NCI-H774 (cell line): ENCODE measurements around the gene ACP3.
"Not testable (repeated sequence)": the region's sequence is repeated elsewhere in the genome, so short reads cannot be mapped to it uniquely, and the experiment has no call there.

Source experiments
- DNase-seq: peaks from one replicate; lab custom pipeline; 2025; lab: John Stamatoyannopoulos, UW

The ACP3 gene

DNA sequence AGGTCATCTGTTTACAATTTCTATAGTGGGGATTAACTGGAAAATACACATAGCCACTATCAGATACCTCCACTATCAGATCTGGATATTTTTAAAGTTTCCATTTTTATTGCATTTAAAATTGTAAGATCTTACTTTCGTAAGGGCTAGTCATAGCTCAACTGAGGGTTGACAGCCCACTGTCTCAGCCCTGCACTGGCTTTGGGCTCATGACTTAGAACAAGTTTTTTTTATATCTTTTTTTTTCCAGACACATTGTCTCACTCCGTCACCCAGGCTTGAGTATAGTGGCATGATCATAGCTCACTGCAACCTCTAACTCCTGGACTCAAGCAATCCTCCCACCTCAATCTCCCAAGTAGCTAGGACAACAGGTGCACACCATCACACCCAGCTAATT lies 51.3 kb downstream of the ACP3 start:
- DNase-seq: no peak

DNA sequence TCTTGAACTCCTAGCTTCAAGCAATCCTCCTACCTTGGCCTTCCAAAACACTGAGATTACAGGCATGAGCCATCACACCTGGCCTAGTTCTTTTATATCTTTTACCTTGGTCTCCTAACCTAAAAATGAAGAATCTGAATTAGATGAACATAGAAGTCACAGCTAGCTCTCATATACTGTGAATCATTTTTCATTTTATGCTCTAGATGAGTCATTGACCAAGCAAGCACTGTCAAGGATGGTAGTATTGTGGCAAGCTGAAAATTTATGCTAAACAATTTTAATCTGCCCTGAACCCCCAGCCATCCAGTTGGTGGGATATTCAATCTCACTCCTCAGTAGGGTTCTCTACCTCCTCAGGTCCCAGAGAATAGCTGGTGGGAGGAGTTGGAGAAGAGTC lies 51.8 kb downstream of the ACP3 start:
- DNase-seq: no peak

DNA sequence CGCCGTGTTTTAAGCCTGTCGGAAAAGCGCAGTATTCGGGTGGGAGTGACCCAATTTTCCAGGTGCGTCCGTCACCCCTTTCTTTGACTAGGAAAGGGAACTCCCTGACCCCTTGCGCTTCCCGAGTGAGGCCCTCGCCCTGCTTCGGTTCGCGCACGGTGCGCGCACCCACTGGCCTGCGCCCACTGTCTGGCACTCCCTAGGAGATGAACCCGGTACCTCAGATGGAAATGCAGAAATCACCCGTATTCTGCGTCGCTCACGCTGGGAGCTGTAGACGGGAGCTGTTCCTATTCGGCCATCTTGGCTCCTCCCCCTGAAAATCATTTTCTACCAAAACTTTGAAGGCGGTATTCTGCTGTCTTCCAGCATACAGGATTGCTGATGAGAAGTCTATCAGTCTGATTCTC lies 59.7 kb downstream of the ACP3 start:
- DNase-seq: not testable (repeated sequence)

DNA sequence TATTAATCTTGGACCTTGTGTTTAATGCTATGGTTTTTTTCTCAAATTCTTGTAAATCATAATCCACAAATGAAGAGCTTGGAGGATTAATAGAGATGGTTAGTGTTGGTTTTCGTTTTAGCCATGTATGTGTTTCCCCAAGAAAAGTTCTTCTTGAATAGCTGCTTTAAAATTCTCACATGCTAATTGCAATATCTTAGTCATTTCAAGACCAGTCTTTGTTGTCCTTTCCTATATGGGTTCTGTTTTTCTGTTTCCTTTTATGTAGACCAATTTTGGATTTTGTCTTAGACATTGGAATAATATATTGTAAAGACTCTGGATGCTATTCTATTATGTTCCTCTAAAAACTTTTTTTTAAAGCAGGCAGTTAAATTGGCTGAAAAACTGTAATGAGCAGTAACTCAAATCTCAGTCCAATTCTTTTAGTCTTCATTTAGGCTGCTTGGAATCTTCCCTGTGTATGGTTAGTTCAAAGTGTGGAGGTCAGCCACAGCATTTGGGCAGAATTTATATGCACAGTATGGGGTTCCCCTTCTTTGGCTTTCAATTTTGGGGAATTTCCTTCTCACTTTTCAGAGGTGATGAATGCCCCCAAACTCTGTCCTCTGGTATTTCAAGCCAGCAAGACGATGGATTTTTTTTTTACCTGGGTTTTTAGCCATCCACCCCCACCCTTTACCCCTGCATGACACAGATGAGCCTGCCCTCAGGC lies 61.0 kb downstream of the ACP3 start:
- DNase-seq: no peak

DNA sequence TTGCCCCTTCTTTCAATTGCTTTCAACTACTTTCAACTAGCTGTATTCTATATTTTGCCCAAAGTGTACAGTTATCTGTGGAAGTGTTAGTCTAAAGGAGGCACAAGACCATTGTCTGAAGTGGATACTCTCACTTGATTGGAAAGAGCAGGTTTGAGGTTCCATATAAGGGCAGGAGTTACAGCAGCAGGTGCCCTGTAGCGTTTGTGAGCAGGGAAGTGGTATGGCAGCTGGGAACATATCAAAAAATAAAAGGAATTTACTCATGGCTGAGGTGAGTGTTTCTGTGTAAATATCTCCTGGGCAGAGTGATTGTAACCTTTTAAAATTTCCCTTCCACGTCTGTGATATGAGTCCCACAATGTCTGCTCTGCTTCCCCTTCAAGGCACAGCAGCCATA lies 61.6 kb downstream of the ACP3 start:
- peak; percentile 53 for DNase-seq

DNA sequence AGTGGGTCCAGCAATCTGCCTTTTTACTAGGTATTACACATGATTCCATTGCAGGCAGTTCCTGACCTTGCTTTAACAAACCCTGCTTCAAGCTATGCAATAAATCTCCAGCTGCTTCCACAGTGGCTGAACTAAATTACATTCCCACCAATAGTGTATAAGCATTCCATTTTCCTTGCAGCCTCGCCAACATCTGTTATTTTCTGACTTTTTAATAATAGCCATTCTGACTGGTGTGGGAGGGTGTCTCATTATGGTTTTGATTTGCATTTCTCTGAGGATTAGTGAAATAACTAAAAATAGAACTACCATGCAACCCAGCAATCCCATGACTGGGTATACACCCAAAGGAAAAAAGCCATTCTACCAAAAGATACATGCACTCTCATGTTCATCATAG lies 63.7 kb downstream of the ACP3 start:
- no peak for DNase-seq

DNA sequence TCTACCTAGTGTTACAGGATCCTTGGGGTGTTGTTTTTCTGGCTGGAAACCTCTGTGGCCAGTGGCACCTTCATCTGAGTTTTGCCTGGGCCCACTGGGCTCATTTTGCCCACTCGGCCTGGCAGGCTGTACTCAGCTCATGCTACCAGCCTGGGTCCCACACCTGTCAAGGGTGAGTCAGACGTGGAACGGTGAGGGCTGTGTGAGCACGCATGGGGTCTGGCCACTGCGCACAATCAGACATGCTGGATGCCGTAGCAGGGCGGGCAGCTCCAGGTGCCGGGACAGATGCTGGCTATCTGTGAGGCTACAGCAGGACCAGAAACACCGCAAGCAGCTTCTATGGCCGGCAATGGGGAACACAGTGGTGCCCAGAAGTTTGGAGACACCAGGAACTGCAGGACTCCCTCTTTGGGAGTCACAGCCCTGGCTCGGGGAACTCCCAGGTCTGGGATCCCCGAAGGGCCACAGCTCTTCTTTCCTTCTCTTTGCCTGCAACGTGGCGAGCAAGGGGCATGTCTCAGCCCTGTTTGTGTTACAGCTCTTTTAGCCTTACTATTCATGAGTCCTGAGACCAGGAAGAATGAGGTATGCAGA lies 64.2 kb downstream of the ACP3 start:
- no peak for DNase-seq

DNA sequence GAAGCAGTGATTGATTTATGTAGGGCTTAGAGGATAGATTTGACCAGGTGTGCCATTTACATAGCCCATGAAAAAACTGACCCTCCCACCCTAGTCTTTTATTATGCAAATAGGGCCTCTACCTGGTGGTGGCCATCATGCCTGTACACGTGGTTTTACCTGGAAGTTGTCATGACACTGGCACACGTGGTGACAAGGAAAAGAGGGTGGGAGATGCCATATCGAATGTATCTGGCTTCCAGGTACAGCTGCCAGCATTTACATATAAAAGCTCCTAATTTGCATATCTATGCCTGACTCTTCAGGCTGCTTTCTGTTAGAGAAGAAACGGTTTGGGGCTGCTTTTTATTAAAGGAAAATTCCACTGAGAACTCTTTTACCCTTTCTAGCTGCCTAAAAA lies 65.1 kb downstream of the ACP3 start:
- no peak for DNase-seq

DNA sequence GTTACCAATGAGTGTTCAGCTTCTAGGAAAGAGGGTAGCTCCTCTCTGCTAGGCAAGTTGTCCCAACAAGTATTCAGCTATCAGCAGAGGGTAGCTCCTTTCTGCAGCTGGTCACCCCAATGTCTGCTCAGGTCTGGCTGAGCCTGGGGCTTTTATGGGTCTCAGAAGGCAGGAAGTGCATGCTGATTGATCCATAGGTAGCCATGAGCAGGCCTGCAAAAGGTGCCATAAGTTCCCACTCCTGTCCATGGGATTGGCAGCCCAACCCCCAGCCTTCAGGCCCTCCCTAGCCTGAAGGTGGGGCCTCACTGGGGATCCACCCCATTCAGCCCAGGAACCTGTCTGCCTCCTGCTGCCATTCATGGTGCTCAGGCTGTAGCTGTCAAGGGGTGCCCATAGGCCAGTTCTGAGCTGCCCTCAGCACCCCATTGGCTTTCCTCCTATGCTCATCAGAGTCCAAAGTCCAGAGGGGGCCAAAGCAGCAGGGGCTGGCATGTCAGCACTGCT lies 65.5 kb downstream of the ACP3 start:
- DNase-seq: no peak

DNA sequence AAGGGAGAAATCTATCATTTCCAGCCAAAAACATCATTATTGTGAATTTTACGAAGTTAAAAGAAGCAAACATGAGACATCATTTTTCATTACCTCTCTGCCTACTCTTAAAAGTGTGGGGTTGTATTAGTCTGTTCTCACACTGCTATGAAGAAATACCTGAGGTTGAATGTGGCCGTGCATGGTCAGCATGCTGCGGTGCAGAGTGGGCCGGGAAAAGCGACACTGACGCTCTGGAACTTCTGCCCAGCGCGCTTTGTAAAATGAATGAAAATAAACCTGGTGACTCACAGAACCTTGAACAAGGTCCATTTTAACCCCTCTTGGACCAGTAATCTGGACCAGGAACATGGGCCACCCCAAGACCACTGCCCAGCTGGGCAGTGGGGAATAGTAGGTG lies 69.1 kb downstream of the ACP3 start:
- DNase-seq: no peak

DNA sequence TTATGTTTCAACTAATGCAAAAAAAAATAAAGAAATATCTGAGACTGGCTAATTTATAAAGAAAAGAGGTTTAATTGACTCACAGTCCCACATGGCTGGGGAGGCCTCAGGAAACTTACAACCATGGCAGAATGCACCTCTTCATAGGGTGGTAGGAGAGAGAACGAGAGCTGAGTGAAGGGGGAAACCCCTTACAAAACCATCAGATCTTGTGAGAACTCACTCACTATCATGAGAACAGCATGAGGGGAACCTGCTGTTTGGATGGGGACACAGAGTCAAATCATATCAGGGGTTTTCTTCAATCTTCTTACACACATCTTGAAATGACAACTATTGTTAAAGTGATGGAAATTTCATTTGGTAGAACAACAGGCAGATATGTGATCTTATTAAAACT lies 75.5 kb downstream of the ACP3 start:
- DNase-seq: not testable (repeated sequence)

DNA sequence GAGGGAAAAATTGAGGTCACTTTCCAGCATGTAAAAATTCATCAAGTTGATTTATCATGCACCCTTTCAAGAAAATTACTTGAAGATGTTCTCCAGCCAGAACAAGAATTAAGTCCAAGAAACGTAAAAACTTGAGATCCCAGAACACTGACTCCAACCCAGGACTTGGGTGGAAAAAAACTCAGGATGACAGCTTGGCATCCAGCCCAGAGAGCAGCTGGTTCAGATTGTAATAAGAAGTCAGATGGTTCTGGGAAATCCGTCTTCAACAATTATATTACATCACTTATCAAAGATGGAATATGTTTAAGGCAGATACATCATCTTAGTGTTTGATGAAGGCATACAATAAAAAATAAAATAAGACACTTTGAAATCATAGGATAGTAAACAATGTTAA lies 77.1 kb downstream of the ACP3 start:
- no peak for DNase-seq

DNA sequence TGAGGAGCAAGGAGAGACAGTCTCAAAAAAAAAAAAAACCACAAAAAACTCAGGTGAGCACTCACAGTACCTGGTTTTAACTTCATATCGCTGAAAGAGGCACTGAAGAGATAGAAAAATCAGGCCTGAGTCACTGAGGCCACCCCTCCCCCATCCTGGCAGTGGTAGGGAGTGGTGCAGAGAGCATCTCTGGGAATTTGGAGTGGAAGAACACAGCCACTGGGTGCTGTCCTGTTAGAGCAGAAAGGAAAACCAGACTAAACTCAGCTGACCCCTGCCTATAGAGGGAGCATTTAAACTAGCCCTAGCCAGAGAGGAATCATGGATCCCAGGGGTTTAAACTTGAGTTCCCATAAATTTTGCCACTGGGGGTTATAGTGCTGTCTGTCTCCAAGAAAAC lies 77.9 kb downstream of the ACP3 start:
- no peak for DNase-seq

DNA sequence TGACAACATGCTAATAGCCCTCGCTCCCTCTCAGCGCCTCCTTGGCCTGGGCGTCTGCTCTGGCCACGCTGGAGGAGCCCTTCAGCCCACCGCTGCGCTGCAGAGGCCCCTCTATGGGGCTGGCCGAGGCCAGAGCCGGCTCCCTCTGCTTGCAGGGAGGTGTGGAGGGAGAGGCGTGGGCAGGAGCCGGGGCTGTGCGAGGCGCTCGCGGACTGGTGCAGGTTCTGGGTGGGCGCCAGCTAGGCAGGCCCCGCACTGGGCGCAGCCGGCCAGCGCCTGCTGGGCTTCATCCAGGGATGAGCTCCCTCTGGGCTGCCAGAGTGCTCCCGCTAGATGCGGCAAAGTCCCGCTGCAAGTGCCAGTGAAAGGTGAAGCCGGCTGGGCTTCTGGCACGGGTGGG lies 79.0 kb downstream of the ACP3 start:
- DNase-seq: no peak

DNA sequence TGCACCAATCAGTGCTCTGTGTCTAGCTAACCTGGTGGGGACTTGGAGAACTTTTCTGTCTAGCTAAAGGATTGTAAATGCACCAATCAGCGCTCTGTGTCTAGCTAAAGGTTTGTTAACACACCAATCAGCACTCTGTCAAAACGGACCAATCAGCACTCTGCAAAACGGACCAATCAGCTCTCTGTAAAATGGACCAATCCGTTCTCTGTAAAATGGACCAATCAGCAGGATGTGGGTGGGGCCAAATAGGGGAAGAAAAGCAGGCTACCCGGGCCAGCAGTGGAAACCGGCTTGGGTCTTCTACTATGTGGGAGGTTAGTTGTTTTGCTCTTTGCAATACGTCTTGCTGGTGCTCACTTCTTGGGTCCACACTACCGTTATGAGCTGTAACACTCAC lies 79.6 kb downstream of the ACP3 start:
- not testable (repeated sequence) for DNase-seq

DNA sequence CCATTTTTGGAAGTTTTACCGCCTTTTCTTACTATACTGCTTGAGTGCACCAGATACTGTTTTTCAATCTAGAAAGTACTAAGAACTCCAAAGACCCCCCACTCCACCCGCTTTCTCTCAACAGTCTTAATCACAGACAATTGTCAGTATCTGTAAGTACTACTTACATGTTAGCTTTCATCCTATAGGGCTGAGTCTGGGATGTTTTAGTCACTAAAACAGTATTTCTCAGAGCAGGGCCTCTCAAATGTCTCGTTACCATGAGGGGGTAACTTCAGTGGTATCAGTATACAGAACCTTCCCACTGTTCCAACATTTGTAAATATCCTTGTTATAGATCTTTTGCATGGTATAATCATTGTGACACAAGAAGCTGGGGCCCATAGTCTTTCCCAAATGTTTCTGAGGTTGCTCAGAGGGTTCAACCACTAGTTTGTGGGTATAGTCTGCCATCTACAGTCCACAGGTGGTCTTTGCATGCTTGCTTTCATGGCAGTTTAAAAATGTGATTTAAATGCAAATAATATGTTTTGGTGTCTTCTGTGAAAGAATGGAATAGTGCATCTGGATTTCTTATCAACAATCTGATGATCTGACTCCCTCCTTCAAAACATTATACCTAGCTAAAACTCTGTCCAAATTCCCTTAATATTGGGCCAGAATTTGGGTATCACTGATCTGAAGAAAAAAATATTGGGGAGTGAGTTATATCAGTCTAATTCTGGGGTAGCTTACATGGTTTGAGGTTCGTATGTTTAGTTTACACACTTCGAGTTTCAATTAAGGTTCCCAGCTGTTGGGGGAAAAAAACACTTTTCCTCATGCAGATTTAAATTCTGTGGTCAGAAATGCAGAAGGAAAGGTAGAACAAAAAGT lies 82.1 kb downstream of the ACP3 start:
- DNase-seq: peak; percentile 15

DNA sequence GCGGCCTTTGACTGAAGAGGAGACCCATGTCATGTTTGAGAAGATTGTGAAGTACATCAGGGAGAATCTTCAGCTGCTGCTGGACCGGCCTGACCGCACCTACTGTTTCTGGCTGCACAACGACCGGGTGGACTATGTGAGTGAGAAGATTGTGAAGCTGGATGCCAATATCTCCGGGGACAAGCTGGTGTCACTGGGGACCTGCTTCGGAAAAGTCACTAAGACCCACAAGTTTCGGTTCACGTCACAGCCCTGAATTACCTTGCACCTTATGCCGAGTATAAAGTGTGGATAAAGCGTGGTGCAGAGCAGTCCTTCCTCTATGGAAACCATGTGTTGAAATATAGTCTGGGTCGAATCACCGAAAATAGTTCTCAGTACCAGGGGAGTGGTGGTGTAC lies 84.0 kb downstream of the ACP3 start:
- no peak for DNase-seq

DNA sequence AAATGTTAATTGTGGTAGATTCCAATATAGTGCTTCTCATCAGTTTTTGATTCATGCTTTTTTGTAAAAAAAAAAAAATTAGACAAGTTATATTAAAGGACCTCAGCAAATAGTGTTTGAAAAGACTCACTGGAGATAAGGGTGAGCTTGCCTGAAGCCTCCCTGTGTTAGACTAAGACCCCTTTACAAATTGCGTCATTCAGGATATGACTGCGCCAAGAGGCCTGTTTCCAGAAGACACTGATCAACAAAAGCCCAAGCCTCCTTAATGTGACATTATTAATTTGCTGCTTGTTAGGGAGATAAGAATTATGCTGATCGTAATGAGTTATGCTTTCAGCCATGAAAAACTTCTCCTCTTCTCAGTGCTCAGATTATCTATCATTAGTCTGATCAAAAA lies 87.1 kb downstream of the ACP3 start:
- no peak for DNase-seq

DNA sequence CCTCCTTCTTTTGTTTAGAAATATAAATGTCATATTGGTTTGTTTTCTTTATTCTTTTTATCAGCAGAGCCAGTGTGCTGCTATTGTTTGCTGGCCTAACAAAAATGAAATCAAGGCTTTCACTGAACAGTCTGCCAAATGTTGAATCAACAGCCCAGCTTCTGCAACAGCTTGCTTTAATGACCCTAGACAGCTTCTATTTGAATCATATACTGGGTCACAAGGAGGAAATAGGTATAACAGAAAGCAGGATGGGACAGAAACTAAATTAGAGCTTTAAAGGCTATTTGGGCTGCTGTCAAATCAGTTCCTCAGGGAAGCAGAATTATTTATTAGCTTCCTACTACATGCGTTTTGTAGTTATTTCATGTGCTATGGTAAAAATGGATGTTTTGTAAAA lies 88.0 kb downstream of the ACP3 start:
- no peak for DNase-seq

DNA sequence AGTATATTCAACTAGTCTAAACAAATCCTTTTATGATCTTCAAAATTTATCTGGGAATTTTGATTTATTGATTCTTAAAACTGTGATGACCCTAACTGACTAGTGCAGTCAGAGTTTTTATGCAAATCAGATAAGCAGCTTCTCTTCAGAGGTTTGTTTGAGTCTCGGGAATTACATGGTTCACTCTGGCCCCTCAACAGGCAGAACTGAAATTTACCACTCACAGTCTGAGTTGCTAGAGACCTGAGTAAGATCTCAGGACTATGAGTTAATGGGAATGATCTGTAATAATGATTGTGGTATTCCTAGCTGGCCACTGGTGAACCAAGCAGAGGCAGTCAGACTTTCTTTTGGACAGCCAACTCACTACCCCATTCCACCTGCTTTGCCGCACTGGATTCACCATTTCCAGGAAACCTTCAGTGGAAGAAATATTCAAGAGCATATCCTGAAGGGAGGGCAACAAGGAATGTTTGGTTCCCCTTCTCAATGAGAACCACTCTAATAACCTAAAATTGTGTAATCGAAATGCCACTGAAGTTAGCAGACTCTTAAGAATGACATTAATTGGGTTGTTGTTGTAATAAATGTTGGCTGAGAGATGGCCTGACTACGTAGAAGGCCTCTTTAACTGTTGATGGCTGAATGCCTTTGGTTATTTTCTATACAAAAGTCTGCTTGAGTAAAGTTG lies 88.5 kb downstream of the ACP3 start:
- no peak for DNase-seq

DNA sequence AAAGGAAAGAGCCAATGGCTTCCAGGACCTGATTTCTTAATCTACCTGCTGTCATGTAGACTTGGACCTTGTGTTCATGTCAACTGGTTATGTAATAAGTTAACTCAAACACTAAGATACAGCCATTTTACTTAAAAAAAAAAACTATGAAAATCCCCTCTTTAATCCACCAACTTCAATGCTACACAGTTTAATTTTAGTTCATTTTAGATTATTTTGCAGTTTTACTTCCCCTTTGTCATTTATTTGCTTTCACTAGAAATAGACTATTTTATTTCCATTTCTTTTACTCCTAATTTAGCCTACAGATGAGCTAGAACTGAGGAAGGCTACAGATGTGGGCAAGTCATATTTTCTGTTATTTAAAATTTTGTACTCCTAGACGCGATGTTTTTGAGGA lies 89.4 kb downstream of the ACP3 start:
- DNase-seq: no peak

DNA sequence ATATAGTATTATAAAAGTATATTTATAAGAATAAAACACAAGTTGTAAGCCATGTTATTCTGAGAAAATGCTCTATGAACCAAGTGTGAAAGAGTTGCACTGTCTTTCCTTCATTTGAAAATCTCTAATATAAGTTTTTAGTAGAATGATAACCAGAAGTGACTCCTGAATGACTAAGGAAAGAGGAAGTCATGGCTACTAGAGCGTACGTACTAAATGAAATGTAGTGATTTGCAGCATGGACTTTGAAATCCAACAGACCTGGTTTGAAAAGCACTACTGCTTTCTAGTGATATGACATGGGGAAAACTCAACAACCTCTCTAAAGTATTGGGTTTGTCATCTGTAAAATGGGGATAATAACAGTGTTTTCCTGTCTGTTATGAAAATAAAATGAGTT lies 89.8 kb downstream of the ACP3 start:
- DNase-seq: no peak
